GM21447 (cell line): ENCODE data around the gene ADGRA1.
"Not testable (repeated sequence)": the region's sequence is repeated elsewhere in the genome, so short reads cannot be mapped to it uniquely, and the experiment has no call there.

Source experiments
- ATAC-seq: cut with Tn5 transposase; IDR thresholded peaks from one replicate; pipeline ENCODE4 v1.9.1; 2021; ENCODE audit not compliant: unreplicated experiment

The ADGRA1 gene, protein sequence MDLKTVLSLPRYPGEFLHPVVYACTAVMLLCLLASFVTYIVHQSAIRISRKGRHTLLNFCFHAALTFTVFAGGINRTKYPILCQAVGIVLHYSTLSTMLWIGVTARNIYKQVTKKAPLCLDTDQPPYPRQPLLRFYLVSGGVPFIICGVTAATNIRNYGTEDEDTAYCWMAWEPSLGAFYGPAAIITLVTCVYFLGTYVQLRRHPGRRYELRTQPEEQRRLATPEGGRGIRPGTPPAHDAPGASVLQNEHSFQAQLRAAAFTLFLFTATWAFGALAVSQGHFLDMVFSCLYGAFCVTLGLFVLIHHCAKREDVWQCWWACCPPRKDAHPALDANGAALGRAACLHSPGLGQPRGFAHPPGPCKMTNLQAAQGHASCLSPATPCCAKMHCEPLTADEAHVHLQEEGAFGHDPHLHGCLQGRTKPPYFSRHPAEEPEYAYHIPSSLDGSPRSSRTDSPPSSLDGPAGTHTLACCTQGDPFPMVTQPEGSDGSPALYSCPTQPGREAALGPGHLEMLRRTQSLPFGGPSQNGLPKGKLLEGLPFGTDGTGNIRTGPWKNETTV

DNA sequence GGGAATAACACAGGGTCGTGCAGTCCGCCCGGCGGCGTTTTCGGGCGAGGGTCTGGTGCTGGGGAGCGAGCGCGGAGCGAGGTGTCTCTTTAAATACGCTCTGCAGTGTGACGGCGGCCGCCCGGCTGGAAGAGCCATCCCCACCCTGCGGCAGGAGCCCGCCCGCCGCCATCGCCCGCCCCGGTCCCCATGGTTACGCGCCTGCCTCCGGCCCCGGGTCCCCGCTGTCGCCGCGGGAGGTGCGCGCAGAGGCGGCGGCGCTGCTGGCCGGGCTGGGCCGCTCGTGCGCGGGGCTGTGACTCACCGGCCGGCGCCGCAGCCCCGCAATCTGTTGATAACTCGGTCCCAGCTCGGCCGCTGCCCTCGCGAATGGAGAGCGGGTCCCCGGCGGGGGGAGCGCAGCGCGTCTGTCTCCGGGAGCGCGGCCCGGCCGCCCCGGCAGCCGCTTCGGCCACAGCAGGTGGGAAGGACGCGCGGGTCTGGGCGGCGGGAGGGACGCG, at the start of gene ADGRA1:
ADGRA1 (plus strand) TSS at position 246 of the 500 bp plus-strand sequence. CDS start 986 bp downstream, outside the sequence.
- ATAC-seq = no peak

DNA sequence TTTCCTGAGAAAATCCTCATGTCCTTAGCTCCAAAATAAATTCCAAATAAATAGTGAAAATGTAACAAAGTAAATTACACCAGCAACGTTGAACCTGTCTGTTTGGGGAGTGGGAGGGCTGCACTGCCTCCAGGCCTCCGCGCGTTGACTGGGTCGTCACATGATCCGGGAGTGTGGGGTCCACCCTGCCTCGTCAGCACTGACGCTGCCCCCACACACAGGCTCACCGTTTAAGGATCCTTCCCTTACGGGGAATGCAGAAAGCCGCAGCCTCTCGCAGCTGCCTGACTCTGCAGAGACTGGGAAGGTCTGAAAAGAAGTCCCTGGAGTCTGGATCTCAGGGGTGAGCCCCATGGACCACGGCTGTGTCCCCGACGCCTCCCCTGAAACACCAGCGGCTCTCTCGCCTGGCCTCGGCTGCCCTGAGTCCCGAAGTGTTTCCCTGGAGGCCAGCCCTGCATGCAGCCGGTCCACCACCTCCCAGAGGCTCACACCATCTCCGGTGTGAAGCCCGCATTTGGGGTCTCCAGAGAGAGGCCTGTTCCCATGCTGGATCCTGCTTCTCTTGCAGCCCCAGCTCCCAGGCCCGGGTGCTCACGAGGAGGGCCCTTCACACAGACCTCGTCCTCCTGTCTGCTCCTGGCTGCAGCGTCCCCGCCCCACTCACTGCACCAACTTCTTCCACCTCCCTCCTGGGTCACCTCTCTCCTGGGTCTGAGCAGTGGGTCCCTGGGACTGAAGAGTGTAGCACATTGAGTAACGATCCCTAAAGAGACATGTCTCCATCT, 49.5 kb upstream of the ADGRA1 start:
- no peak for ATAC-seq

DNA sequence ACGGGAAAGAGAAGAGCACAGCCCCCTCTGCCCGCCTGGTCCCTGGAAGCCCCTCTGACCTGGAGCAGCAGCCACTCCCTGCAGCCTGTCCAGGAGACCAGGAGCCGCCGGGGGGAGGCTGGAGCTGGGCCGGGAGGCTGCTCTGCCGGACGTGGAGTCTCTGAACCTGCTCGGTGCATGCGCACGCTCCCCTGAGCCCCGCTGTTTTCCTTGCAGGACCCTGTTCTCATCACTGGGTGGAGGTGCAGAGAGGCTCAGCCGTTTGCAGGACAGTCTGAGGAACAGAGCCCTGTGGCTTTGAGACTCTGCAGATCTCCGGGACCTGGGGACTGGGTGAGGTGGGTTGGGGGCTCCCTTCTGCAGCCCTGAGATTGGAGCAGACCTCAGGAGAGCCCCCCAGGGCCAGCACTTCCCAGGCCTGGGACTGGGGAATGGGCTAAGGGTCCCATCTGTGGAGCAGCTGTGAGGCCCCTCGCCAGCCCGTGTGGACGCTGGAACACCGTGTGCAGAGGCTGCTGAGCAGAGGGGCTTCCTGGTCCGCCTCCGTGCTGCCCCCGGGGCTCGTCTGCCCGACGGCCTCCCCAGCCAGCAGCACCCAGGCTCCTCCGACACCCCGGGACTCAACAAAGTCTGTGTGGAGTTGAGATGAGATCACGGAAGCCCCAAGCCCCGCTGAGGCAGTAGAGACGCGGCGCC, 48.5 kb upstream of the ADGRA1 start:
- ATAC-seq = no peak

DNA sequence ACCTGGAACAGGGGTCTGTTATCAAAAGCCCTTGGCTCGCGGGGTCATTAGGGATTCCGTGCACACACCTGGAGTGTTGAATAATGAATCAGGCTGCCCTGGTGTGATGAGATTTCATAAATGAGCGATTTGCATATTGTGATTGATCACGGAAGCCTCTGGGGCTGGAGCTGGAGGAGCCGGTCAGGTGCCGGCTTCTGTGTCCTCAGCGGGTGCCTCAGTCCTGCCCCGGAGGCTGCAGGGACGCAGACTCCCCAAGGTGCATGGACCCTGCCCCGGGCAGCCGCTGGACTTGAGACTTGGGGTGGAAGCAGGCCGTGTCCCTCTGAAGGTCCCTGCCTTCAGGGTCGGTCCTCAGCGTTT, 47.9 kb upstream of the ADGRA1 start:
- ATAC-seq = no peak

DNA sequence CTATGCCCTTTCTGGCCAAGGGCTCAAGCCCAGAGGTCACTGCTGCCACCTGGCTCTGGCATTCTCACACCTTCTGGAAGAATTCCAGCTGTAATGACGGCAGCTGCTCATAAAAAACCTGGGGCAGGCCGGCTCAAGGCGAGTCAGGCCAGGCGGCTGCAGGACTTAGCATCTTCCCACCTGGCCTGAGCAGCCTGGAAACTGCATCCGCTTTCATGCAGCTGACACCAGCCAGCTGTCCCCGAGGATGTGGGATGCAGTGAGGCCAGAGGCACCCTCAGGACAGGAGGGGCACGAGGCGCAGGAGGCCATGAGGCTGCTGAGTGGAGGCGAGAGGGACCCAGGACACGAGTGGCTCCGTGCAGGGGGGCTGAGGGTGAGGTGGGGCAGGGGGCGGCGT, 47.5 kb upstream of the ADGRA1 start:
- ATAC-seq = no peak

DNA sequence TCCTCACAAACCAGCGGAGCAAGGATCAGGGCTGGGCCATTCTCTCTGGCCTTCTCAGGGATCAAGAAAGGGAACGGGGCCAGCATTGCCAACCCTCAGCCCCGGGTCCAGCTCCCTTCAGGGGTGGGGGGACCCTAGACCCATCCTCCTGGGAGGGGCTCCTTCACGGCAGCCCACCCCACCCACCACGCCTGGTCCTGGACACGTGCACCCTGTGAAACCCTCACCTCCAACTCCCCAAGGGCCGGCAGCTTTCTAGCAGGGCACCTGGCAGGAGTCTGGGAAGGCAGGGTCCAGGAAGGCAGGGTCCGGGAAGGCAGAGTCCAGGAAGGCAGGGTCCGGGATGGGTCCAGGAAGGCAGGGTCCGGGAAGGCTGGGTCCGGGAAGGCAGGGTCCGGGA, 46.6 kb upstream of the ADGRA1 start:
- no peak for ATAC-seq

DNA sequence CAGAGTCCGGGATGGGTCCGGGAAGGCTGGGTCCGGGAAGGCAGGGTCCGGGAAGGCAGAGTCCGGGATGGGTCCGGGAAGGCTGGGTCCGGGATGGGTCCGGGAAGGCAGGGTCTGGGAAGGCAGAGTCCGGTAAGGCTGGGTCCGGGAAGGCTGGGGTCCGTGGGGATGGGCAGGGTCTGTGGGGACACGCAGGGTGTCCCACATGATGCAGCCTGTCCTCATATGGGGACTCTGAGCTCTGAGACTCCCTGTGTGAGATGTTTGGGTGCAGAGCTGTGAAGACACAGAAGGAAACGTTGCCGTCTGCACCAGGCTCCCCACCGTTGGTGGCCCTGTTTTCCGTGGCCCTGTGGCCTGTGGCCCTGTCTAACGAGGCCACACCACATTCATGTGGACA, 45.7 kb upstream of the ADGRA1 start:
- ATAC-seq = no peak

DNA sequence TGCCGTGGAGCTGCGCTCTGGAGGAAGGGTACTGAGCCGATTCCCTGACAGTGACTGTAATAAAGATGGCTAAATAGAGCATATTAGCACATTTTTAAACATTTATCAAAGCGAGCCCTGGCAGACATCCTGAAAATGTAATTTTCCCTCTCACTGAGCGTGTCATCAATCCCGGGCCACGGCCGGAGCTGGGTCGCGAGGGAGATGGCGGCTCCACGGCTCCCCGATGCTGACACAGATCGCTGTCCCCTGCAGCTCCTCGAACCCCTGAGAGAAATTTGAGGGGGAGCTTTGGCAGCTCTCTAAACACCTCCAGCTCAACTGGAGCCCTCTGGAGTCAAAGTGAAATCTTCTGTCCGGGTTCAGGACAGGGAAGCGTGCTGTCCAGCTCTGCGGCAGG, 44.9 kb upstream of the ADGRA1 start:
- no peak for ATAC-seq

DNA sequence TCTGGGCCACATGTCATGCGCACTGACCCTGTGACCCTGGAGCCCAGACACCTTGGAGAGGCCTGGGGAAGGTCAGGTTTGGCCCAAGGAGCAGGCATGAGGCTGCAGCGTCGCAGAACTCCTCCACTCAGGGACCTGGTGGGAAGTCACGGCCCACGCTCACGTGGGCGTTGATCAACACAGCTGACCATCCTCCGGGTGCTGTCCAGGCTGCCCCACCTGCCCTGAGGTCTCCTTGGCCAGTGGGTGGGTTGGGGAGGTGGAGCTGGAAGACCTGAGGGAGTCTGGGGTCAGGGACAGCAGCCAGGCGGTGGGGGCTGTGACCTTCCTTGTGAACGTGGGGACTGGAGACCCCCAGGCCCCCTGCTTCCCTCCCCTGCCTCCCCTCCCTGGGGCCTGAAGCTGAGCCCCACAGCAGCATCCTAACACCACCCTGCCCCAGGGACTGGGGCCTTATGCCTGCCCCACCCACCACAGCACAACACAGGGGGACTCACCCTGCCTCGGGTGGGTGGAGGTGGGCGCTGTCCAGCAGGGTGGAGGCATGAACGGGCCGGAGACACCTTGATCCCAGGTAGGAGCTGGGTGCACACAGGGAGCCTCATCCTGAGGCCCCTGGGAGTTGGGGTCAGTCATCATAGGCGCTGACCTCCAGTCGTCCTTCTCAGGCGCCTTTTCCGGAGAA, 44.0 kb upstream of the ADGRA1 start:
- ATAC-seq = no peak

DNA sequence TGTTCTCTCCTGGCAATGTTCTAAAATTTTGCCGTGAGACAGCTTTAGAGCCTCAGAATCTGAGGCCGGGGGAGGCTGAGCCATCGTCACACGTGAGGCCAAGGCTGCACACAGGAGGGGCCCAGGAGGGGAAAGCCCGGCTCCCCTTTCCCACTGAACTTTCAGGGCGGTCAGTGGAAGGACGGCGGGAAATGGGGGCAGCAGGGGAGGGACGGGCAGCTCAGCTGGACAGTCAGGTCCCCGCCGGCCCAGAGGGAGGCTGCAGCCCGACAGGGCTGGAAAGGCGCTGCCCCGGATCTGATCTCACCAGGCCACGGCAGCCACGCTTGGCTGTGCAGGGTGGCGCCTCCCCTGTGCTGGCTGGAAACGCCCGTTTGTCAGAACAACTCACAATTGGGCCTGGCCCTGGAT, 43.3 kb upstream of the ADGRA1 start:
- no peak for ATAC-seq

DNA sequence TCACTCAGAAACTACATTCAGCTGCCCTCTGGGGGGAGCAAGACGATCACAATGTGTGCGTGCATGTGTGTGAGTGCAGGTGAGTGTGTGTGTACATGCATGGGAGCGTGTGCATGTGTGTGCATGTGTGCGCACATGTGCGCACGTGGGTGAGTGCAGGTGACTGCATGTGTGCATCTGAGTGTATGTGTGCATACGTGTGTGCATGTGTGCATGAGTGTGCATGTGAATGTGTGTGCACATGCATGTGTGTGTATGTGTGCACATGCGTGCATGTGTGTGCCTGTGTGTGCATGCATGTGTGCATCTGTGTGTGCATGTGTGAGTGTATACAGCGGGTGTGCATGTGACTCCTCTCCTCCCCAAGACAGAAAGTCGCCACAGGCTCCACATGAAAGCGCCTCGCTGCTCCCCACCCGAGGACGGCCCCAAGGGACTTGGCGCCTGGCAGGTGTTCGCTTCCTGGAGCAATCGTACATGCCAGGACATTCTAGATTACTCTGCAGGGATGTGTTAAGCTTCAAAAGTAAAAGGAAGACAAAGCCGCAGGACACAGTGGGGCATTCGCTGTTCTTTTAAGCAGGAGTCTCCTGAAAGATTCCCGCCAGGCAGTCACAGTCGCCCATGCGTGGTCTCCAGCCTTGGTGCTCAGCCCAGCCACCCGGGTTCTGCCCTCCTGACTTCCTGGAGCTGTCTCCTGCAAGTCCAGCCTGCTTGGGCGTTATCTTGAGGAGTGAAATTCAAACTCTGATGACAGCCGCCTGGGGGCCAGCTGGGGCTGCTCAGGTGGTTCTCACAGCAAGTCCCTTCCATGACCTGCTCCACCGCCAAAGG, 42.0 kb upstream of the ADGRA1 start:
- no peak for ATAC-seq

DNA sequence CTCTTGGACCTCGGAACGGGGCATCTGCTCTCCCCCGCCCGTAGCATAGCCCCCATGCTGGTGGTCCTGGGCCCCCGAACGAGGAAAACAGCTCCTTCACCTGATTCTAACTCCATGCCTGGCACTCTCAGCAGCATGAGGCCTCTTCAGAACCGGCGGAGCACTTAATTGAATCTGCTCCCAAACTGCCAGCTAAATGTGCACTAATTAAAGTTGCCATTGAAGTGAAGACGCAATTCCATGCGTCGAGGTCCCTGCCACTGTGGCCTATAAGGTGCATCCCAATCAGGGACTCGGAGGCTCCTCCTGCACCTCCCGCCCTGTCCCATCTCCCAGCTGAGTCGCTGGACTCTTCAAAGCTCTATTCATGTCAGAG, 41.3 kb upstream of the ADGRA1 start:
- no peak for ATAC-seq

DNA sequence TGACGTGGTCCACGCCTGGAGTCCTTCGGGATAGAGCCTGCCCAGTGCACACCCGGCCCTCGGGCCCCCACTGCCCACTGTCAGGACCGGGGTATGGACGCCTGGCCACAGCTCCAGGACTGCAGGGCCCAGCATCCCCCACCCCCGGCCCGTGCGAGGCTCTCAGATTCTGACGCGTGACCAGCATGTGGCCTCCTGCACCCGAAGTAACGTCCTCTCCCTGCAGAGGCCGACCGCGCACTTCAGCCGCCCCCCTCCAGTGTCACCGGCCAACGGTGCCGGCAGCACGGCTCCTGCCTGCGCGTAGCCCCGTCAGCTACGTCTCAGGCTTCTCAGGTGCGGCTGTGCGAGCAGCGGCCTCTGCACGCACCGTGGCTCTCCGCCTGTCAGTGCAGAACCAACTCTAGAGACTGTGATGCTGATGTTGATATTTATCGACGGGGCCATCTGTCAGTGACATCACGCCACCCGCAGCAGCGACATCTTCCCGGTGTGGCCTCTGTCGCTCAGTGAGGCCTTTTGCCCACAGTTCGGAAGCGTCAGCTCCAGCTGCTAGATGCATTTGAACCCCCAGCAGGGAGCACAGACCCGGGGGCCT, 40.1 kb upstream of the ADGRA1 start:
- ATAC-seq = no peak

DNA sequence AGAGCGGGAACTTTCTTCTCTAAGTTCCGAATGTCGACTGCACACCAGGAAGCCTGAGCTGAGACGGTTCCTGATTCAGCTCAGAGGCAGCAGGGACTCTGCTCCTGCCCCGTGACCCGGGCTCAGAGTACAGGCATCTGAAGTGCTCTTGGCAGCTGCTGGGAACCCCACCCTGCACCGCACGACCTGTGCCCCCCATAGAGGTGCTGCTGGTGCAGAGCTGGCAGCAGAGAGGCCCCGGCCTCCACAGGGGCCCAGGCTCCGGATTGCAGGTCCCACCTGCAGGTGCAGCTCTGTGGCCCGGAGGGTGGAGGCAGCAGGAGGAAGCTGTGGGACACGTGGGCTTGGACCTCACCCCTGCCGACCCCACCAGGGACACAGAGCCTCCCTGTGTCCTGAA, 39.5 kb upstream of the ADGRA1 start:
- no peak for ATAC-seq

DNA sequence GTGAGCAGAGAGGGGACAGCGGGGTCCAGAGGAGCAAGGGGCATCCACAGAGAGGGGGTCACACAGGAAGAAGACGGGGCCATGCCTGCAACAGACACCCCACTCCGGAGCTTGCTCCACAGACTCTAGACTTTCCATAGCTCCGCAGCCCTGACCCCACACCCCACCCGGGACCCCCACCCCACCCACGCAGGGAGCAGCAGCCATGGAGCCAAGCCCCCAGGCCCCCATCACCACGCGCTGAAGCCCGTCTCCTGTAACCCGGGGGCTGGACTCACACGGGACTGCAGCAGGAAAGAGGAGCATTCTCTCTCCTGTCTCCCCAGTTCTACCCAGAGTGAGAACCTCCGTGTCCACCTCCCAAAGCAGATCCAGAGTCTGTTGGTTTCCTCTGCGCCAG, 38.8 kb upstream of the ADGRA1 start:
- no peak for ATAC-seq

DNA sequence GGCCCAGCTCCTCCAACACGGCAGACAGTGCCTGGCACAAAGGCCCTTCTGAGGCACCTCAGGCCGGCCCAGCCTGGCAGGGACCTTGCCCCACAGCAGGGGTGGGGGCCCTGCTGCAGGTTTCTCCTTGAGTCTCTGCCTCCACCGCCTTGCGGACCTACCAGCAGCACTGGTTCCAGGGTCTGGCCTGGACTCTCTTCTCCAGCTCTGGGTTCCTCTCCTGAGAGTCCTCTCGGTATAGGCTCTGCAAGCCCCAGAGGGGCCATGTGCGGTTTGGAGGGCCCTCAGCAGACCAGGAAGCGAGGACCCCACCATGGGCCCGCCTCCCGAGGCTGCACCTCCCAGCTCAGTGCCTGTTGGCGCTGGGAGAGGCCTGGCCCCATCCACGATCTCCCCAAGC, 38.1 kb upstream of the ADGRA1 start:
- ATAC-seq = no peak

DNA sequence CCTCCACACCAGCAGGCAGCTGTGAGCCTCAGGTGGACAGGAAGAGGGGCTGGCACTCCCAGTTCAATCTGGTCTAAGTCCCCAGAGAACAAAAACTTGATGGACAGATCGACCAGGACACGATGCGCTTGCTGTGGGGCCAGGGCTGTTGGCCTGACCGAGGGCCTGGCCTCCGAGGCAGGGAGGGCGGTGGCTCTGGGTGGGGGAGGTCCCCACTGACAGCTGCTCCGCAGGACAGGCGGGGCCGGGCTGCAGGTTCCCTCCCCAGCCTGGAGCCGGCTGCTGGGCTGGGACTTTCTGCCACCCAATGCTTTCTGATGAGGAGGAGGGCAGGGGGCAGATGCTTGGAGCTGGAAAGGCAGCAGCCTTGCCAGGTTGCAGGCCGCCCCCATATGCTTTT, 37.4 kb upstream of the ADGRA1 start:
- ATAC-seq = no peak

DNA sequence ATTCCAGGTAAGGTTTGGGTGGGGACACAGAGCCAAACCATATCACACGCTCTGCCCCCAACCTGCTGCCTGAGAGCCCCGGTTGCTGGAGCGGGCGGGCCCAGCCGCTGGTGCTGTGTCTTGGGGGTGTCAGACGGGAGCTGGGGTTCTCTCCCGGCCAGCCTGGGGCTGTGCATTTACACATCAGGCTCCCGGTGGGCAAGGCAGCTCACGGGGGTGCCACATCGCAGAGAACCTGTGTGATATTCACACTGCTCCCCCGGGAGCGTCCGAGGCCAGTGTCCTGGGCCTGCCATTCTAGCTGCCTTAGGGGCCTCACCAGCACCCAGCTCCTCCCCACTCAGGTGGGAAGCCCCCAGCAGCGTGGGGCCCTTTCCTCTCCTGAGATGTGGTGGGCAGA, 35.6 kb upstream of the ADGRA1 start:
- no peak for ATAC-seq

DNA sequence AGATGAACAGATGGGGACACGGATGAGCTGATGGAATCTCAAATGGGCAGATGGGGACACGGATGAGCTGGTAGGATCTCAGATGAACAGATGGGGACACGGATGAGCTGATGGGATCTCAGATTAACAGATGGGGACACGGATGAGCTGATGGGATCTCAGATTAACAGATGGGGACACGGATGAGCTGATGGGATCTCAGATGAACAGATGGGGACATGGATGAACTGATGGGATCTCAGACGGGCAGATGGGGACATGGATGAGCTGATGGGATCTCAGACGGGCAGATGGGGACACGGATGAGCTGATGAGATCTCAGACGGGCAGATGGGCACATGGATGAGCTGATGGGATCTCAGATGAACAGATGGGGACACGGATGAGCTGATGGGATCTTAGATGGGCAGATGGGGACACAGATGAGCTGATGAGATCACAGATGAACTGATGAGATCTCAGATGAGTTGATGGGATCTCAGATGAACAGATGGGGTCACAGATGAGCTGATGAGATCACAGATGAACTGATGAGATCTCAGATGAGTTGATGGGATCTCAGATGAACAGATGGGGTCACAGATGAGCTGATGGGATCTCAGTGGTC, 34.1 kb upstream of the ADGRA1 start:
- not testable (repeated sequence) for ATAC-seq
